Measurements from ENCODE around the gene GPX5. TPM values are rescaled to one million over a fixed set of nuclear protein-coding genes. Genes with fewer than 3 reads are reported as not detected.
"Not testable (repeated sequence)": the region's sequence is repeated elsewhere in the genome, so short reads cannot be mapped to it uniquely, and the experiment has no call there.

GPX5 gene
- total and polyA plus RNA-seq, 9 donors, result not detected

- intact Hi-C loops (cut with DNase I), result no loop called here
- Histone ChIP-seq H3K27ac (no peak overlapping the region), H3K4me3 (no peak overlapping the region), H3K4me1 (ENCODE audit: insufficient read depth) (no peaks in the 10 kb centered on the region), H3K27me3 (no peaks in the 10 kb centered on the region), H3K36me3 (no peaks in the 10 kb centered on the region), H3K9me3 (no peaks in the 10 kb centered on the region)
- TF ChIP-seq POLR2A (IDR thresholded peaks at IDR 0.05), result no peak
- TF ChIP-seq EP300 (IDR thresholded peaks at IDR 0.05), result no peak
- no peak for TF ChIP-seq CTCF (IDR thresholded peaks at IDR 0.05)
- 44 to 50% (median 48%) methylated on average over 3 of the region's 3 CpGs for WGBS, 3 donors
- DNase-seq, result no peak
Observed at GRCh38 chr6:28497893-28498292, 27.8 kb upstream of the GPX5 start.

DNA sequence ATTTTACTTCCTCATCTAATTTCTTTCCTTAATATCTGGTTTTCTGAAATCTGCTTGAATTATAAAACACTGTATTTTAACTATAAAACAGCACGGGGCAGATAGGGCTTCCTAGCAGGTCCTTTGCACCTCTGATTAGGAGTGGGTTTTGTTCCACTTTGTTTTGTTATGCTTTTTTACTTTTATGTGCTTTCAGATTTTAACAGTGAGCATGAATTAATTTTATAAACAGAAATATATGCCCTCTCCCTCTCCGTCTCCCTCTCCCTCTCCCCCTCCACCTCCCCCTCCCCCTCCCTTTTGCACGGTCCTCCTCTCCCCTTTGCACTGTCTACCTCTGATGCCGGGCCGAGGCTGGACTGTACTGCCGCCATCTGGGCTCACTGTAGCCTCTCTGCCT lies 24.4 kb upstream of the GPX5 start:
- Histone ChIP-seq H3K4me3 (no peak overlapping the region), H3K27me3 (no peaks in the 10 kb centered on the region), H3K36me3 (no peaks in the 10 kb centered on the region), H3K27ac (no peak overlapping the region), H3K9me3 (no peaks in the 10 kb centered on the region), H3K4me1 (ENCODE audit: insufficient read depth) (no peaks in the 10 kb centered on the region)
- WGBS, 3 donors, result 81 to 91% (median 82%) methylated on average over 6 of the region's 6 CpGs
- TF ChIP-seq POLR2A (IDR thresholded peaks at IDR 0.05) (no peak), EP300 (IDR thresholded peaks at IDR 0.05) (no peak), CTCF (IDR thresholded peaks at IDR 0.05) (no peak)
- DNase-seq, result no peak
- intact Hi-C loops (cut with DNase I), result no loop called here

- 88 to 97% (median 96%) methylated on average over 31 to 35 of the region's 35 CpGs for WGBS, 3 donors
Observed at GRCh38 chr6:28502136-28502535, 23.5 kb upstream of the GPX5 start.

DNA sequence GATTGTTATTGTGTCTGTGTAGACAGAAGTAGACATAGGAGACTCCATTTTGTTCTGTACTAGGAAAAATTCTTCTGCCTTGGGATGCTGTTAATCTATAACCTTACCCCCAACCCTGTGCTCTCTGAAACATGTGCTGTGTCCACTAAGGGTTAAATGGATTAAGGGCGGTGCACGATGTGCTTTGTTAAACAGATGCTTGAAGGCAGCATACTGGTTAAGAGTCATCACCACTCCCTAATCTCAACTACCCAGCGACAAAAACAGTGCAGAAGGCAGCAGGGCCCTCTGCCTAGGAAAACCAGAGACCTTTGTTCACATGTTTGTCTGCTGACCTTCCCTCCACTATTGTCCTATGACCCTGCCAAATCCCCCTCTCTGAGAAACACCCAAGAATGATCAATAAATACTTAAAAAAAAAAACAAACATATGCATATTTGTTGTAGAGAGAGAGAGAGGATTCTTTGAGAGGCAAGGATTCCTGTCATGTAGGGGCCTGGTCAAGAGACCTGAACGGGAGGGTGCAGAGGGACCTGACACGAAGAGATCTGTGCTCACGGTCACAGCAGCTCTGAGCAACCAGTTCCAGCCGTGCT lies 22.9 kb upstream of the GPX5 start:
- H3K9me3 ChIP-seq; H3K4me1 ChIP-seq (ENCODE audit: insufficient read depth); H3K27me3 ChIP-seq; DNase-seq; H3K4me3 ChIP-seq; H3K27ac ChIP-seq; intact Hi-C loops (cut with DNase I); H3K36me3 ChIP-seq: not testable (repeated sequence)
- WGBS, 3 donors, result 61 to 70% (median 67%) methylated on average over 7 of the region's 7 CpGs

More at GRCh38 chr6:28502136-28502535, 23.5 kb upstream of the GPX5 start:
- H3K36me3 ChIP-seq; H3K4me3 ChIP-seq; DNase-seq; H3K4me1 ChIP-seq (ENCODE audit: insufficient read depth); intact Hi-C loops (cut with DNase I); H3K9me3 ChIP-seq; H3K27ac ChIP-seq; H3K27me3 ChIP-seq: not testable (repeated sequence)

DNA sequence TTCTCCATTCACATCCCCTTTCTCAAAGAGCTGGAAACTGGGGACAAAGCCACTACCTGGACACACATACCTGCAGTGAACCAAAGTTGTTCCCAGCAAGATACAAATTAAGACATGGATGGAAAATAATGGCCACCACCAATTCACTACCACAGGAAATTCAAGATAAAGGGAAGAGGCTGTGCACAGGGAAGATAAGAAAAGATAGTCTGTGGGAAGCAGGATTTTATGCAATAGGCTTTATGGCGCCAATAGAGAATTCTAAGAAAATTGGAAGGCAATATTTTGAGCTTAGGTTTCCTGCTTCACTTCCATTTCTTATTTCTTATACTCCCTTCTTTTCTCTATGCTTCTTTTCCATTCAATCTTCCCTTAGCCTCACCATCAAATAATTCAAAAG lies 19.9 kb upstream of the GPX5 start:
- Histone ChIP-seq H3K27ac (no peak overlapping the region), H3K9me3 (no peaks in the 10 kb centered on the region), H3K27me3 (no peaks in the 10 kb centered on the region), H3K36me3 (no peaks in the 10 kb centered on the region), H3K4me1 (ENCODE audit: insufficient read depth) (no peaks in the 10 kb centered on the region), H3K4me3 (no peak overlapping the region)
- DNase-seq, result no peak
- intact Hi-C loops (cut with DNase I), result no loop called here
- no peak for TF ChIP-seq CTCF (IDR thresholded peaks at IDR 0.05)
- no peak for TF ChIP-seq EP300 (IDR thresholded peaks at IDR 0.05)
- no peak for TF ChIP-seq POLR2A (IDR thresholded peaks at IDR 0.05)
- WGBS, 3 donors, result 83 to 92% (median 92%) methylated on average over 1 of the region's 1 CpG
